ENCODE measurements around the gene LRRC28.

LRRC28 gene

GRCh38 chr15:99250001-99250400, 1.3 kb upstream of the LRRC28 start:
- DNase-seq, result no peak

DNA sequence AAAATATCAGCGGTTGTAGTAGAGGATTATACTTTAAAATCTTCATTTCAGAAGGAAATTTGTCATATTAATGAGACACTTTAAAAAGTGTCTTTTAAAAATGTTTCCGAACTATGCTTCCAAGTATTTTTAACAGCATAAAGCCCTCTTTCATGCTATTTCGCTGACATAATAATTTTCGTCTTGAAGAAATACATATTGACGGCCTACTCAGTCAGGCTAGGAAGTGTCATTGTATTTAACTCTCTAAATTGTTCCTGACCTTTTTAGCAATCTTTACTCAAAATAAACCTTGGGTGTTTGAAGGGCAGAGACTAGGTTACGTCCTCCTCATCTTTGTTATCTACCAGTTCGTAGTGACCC, 806 bp upstream of the LRRC28 start:
- DNase-seq, result no peak

DNA sequence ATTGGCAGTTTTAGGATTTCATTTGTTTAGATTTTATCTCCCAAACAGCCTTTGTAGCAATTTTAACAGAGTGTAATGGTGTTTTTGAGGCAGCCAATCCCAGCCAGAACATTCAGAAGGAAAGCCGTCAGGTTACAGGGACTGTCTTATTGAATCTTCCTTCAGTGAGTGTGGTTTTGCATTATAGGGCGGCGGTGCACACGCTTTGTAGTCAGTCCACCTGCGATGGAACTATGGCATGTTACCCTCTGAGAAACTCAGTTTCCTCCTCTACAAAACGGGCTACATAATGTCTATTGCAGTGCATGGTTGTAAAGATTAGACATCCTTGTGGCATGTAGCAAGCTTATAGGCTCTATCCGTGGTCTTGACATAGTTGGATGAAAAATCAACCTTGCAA, 1.0 kb downstream of the LRRC28 start:
- DNase-seq, result no peak

GRCh38 chr15:99253381-99254090, 2.3 kb downstream of the LRRC28 start:
- no peak for DNase-seq

- DNase-seq, result no peak
Observed at GRCh38 chr15:99257107-99257750, 5.9 kb downstream of the LRRC28 start.

- no peak for DNase-seq
Observed at GRCh38 chr15:99264125-99264524, 12.8 kb downstream of the LRRC28 start.

GRCh38 chr15:99265541-99266070, 14.3 kb downstream of the LRRC28 start:
- DNase-seq, result no peak

GRCh38 chr15:99267957-99268356, 16.7 kb downstream of the LRRC28 start:
- no peak for DNase-seq

DNA sequence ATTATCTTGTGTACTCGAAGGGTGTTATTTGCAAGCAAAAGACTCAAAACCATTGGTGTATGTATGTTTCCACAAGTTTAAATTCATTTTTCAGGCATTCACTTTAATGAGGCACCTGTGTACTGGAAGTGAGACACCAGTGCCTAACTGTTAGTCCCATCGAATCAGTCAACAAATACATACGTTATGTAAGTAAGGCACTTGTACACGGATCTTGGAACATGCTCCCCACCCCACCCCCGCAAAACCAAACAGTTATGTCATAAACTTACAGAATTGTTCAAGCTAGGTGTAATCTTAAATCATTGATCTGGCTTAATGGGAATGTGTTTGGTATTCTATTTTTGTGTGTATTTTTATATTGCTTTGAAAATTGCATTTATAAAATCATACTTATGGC, 17.1 kb downstream of the LRRC28 start:
- DNase-seq, result no peak

DNA sequence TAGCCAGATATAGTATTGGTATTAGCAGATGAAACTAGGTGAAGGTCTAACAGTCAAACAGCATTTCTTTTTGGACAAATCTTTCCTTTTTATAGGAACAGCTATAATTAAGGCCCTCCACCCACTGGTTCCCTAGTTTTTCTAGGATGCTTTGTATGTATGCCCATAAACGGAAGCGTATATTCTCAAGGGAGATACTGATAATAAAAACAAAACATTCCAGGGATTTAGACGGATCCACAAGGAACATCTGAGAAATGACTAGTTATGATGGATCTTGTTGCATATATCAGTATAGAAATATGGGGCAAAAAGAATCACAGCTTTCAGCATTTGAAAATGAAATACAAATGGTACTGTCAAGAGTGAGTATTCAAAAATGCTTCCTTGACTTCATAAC, 22.5 kb downstream of the LRRC28 start:
- DNase-seq, result no peak

- no peak for DNase-seq
Observed at GRCh38 chr15:99275061-99275460, 23.8 kb downstream of the LRRC28 start.

GRCh38 chr15:99275525-99276128, 24.3 kb downstream of the LRRC28 start:
- no peak for DNase-seq

DNA sequence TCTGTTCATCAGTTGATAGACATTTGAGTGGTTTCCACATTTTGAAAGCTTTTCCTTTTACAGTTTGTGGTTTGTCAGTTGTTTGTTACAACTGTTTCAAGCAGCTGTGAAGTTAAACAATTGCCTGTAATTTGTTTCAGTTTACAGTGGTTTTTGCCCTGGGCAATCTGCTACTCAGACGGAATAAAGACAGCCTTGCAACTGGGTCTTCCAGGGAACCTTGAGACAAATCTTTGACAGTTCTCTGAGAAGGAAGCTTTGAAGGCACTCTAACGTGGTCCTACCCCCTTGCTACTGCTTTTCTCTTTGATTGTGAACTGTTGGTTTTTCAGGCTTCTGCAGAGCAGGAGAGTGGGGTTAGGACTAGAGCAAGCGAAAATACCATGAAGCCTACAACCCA, 28.0 kb downstream of the LRRC28 start:
- no peak for DNase-seq

GRCh38 chr15:99279827-99280226, 28.5 kb downstream of the LRRC28 start:
- no peak for DNase-seq

GRCh38 chr15:99282121-99282520, 30.8 kb downstream of the LRRC28 start:
- peak in 2 of 4 experiments; percentile 6 to 19 for DNase-seq

DNA sequence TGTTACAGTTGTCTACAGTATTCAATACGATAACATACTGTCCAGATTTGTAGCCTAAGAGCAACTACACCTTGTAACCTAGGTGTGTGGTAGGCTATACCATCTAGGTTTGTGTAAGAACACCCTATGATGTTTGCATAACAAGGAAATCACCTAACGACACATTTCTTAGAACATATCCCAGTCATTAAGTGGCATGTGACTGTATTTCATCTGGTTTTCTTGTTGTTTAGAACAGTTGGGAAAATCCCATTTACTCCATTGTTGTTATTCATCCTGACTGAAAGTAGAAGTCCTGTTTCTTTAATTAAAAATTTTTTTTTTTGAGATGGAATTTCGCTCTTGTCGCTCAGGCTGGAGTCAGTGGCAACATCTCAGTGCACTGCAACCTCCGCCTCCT, 31.3 kb downstream of the LRRC28 start:
- DNase-seq, result no peak

GRCh38 chr15:99283717-99284116, 32.4 kb downstream of the LRRC28 start:
- no peak for DNase-seq

- no peak for DNase-seq
Observed at GRCh38 chr15:99291643-99292042, 40.4 kb downstream of the LRRC28 start.

DNA sequence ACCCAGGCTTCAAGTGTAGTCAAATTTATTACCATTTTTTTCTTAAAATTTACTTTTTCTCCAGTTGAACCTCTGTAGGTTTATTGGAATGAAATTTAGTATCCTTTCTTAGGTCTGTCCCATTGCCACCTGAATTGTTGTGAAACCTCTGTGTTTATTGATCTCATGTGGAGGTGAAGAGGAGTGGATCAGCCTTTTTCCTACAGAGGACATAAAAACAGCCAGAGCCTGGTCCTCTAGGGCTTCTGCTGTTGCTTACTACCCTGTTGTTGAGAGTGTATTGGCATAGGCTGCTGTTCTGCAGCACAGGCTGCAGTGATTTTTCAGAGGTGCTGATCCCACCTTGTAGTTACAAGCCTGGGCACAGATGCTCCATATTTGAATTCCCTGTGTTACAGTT, 44.6 kb downstream of the LRRC28 start:
- DNase-seq, result no peak

DNA sequence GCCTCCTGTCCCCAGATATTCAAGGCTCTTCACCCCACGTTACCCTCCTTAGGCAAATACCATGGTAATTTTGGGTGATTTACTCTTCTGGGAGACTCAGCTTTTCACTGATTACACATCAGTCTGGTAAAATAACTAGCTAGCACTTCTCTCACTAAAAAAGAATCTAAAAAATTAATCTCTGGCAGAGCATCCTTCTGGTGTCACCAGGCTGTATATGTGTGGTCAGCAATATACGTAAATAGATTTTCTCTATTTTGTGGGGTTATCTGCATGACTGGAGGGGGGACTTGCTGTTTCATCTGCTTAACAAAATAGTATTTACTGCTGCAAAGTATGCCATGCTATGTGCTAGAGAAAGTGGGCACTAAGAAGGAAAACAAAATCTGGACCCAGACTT, 45.1 kb downstream of the LRRC28 start:
- no peak for DNase-seq

GRCh38 chr15:99303907-99304306, 52.6 kb downstream of the LRRC28 start:
- DNase-seq, result no peak

- no peak for DNase-seq
Observed at GRCh38 chr15:99305761-99306505, 54.7 kb downstream of the LRRC28 start.

DNA sequence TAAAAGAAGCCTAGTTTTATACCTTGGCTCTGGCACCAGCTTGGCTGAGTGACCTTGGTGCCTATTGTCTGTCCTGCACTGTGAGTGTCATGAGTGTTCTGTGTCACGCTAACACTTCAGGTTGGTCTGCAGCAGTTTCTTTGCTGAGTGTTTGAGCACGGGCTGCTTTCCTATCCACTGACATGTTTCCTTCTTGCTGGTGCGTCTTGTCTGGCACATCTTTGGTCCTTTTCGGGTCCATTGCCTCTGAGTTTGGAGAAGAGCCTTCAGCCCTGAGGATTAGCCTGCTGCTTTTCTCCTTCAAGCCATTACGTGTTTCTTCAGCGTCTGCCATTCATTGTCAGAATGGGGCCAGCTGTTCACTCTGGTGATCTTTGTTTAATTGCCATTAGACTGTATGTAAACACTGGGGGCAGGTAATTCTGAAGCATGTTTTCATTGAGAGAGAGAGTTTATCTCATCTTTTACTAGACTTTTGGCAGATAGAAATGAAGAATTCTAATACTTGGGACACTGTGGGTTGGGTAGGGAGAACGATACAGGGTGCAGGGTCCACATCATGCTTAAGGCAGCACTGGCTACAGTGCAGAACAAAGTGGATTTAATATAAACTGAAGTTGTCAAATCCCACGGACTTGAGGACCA, 55.5 kb downstream of the LRRC28 start:
- no peak for DNase-seq

Data from suppressor macrophage (primary cell).